ENCODE results near the gene MOSMO. TPM values are rescaled to one million over a fixed set of nuclear protein-coding genes. Genes with fewer than 3 reads are reported as not detected.

MOSMO gene
- total RNA-seq, 2 experiments from 2014 or later, result 9.6 to 9.8 TPM

- no TSS peak for BruUV-seq (replicated peaks)
- no peaks in the 10 kb centered on the region for H3K4me1 ChIP-seq (ENCODE audit: insufficient read depth, low read length, poor library complexity, severe bottlenecking)
Measured at GRCh38 chr16:21986692-21987246, 21.1 kb upstream of the MOSMO start.

GRCh38 chr16:21987498-21987897 is 20.4 kb upstream of the MOSMO start:
- Histone ChIP-seq H3K9me3 (ENCODE audit: low read length) (no peaks in the 10 kb centered on the region), H3K27ac (ENCODE audit: low read depth, low read length, poor library complexity, severe bottlenecking) (no peak overlapping the region), H4K20me1 (ENCODE audit: insufficient read depth, low read length) (no peaks in the 10 kb centered on the region), H3K4me1 (ENCODE audit: insufficient read depth, low read length, poor library complexity, severe bottlenecking) (no peaks in the 10 kb centered on the region), H3K4me2 (ENCODE audit: low read length) (no peak overlapping the region), H3K4me3 (ENCODE audit: low read depth, low read length, poor library complexity, severe bottlenecking) (no peak overlapping the region), H3K9me2 (ENCODE audit: insufficient read depth, low read length) (no peaks in the 10 kb centered on the region), H2AFZ (ENCODE audit: low read length) (no peak overlapping the region), H3K79me2 (ENCODE audit: insufficient read depth, low read depth, low read length) (no peaks in the 10 kb centered on the region), H3K36me3 (ENCODE audit: insufficient read depth, low read length) (peaks cover 43% of the 10 kb centered on the region)
- DNase-seq (ENCODE audit: low spot score), result no peak
- no TSS peak for BruUV-seq (replicated peaks)
- CTCF ChIA-PET (ENCODE audit: unreplicated experiment), result no interaction called here
- intact Hi-C loops (cut with micrococcal nuclease; ENCODE audit: unreplicated experiment), result no loop called here
- TF ChIP-seq, protein P1, sequence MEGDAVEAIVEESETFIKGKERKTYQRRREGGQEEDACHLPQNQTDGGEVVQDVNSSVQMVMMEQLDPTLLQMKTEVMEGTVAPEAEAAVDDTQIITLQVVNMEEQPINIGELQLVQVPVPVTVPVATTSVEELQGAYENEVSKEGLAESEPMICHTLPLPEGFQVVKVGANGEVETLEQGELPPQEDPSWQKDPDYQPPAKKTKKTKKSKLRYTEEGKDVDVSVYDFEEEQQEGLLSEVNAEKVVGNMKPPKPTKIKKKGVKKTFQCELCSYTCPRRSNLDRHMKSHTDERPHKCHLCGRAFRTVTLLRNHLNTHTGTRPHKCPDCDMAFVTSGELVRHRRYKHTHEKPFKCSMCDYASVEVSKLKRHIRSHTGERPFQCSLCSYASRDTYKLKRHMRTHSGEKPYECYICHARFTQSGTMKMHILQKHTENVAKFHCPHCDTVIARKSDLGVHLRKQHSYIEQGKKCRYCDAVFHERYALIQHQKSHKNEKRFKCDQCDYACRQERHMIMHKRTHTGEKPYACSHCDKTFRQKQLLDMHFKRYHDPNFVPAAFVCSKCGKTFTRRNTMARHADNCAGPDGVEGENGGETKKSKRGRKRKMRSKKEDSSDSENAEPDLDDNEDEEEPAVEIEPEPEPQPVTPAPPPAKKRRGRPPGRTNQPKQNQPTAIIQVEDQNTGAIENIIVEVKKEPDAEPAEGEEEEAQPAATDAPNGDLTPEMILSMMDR (conservative IDR thresholded peaks at IDR 0.05; ENCODE audit: low read length), result no peak
- TF ChIP-seq EZH2phosphoT487 (IDR thresholded peaks at IDR 0.05; ENCODE audit: borderline replicate concordance, low read depth, low read length), result no peak
- POLR2A ChIA-PET, result no interaction called here

More at GRCh38 chr16:21986692-21987246, 21.1 kb upstream of the MOSMO start:
- H3K4me3 ChIP-seq (ENCODE audit: low read depth, low read length, poor library complexity, severe bottlenecking), result no peak overlapping the region
- no peak overlapping the region for H3K27ac ChIP-seq (ENCODE audit: low read depth, low read length, poor library complexity, severe bottlenecking)
- H2AFZ ChIP-seq (ENCODE audit: low read length), result no peak overlapping the region
- H3K9me3 ChIP-seq (ENCODE audit: low read length), result no peaks in the 10 kb centered on the region
- POLR2A ChIA-PET, result no interaction called here
- H3K36me3 ChIP-seq (ENCODE audit: insufficient read depth, low read length), result peaks cover 50% of the 10 kb centered on the region
- no peak for TF ChIP-seq EZH2phosphoT487 (IDR thresholded peaks at IDR 0.05; ENCODE audit: borderline replicate concordance, low read depth, low read length)
- TF ChIP-seq, protein P1 (conservative IDR thresholded peaks at IDR 0.05; ENCODE audit: low read length), result no peak
- no peaks in the 10 kb centered on the region for H3K79me2 ChIP-seq (ENCODE audit: insufficient read depth, low read depth, low read length)
- intact Hi-C loops (cut with micrococcal nuclease; ENCODE audit: unreplicated experiment), result no loop called here
- CTCF ChIA-PET (ENCODE audit: unreplicated experiment), result no interaction called here
- DNase-seq (ENCODE audit: low spot score), result no peak
- H4K20me1 ChIP-seq (ENCODE audit: insufficient read depth, low read length), result no peaks in the 10 kb centered on the region
- no peaks in the 10 kb centered on the region for H3K9me2 ChIP-seq (ENCODE audit: insufficient read depth, low read length)
- H3K4me2 ChIP-seq (ENCODE audit: low read length), result no peak overlapping the region

DNA sequence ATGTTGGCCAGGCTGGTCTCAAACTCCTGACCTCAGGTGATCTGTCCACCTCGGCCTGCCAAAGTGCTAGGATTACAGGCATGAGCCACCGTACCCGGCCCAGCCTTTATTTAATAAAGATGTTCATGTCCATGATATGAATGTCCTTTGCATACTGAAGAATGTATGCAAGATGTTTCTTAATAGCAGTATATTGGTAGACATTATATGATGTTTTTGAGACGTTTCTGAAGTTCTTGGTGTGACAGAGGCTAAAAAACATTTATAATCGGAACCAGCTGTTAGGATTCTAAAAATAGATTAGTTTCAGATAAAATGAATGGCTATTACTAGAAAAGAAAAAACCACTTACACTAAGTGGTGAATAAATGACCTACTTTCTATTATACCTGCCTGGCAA is 18.8 kb upstream of the MOSMO start:
- Histone ChIP-seq H4K20me1 (ENCODE audit: insufficient read depth, low read length) (no peaks in the 10 kb centered on the region), H2AFZ (ENCODE audit: low read length) (no peak overlapping the region), H3K4me1 (ENCODE audit: insufficient read depth, low read length, poor library complexity, severe bottlenecking) (no peaks in the 10 kb centered on the region), H3K27ac (ENCODE audit: low read depth, low read length, poor library complexity, severe bottlenecking) (no peak overlapping the region), H3K9me2 (ENCODE audit: insufficient read depth, low read length) (no peaks in the 10 kb centered on the region), H3K9me3 (ENCODE audit: low read length) (no peaks in the 10 kb centered on the region), H3K4me2 (ENCODE audit: low read length) (no peak overlapping the region), H3K36me3 (ENCODE audit: insufficient read depth, low read length) (peaks cover 27% of the 10 kb centered on the region), H3K4me3 (ENCODE audit: low read depth, low read length, poor library complexity, severe bottlenecking) (no peak overlapping the region), H3K79me2 (ENCODE audit: insufficient read depth, low read depth, low read length) (no peaks in the 10 kb centered on the region)
- intact Hi-C loops (cut with micrococcal nuclease; ENCODE audit: unreplicated experiment), result no loop called here
- POLR2A ChIA-PET, result interaction anchor here (0.5 to 1.5 kb wide), 4 partner anchors 9 to 110 kb away, joined by 3 to 4 read pairs (median 4); no protein-coding TSS in a partner anchor
- TF ChIP-seq, protein P1 (conservative IDR thresholded peaks at IDR 0.05; ENCODE audit: low read length), result no peak
- TF ChIP-seq EZH2phosphoT487 (IDR thresholded peaks at IDR 0.05; ENCODE audit: borderline replicate concordance, low read depth, low read length), result no peak
- no TSS peak for BruUV-seq (replicated peaks)
- CTCF ChIA-PET (ENCODE audit: unreplicated experiment), result interaction anchor here (1.2 kb wide), 1 partner anchor 89 kb away, joined by 4 read pairs; no protein-coding TSS in a partner anchor
- no peak for DNase-seq (ENCODE audit: low spot score)

All from OCI-LY7 (cell line).